Measurements from ENCODE around the gene WBP1L. TPM values are rescaled to one million over a fixed set of nuclear protein-coding genes. Genes with fewer than 3 reads are reported as not detected.

WBP1L gene
- total RNA-seq, 1 donor from 2014 or later: 15.5 TPM

- no peak for FAIRE-seq
- peak in 1 of 2 donors; percentile 45 for DNase-seq (ENCODE audit: low spot score in 2 of 2)
Observed at GRCh38 chr10:102776779-102777456, 33.2 kb downstream of the WBP1L start.

GRCh38 chr10:102777711-102778453, 34.1 kb downstream of the WBP1L start:
- no peak for FAIRE-seq
- no peak for DNase-seq (ENCODE audit: low spot score in 2 of 2)

- FAIRE-seq (no peak), DNase-seq (ENCODE audit: low spot score in 2 of 2) (no peak)
Observed at GRCh38 chr10:102778781-102779180, 35.0 kb downstream of the WBP1L start.

GRCh38 chr10:102779680-102780526, 36.2 kb downstream of the WBP1L start:
- no peak for FAIRE-seq

GRCh38 chr10:102780527-102780808, 36.7 kb downstream of the WBP1L start:
- FAIRE-seq (no peak), DNase-seq (ENCODE audit: low spot score in 2 of 2) (no peak)

More at GRCh38 chr10:102779680-102780526, 36.2 kb downstream of the WBP1L start:
- DNase-seq (ENCODE audit: low spot score in 2 of 2): no peak

- no peak for FAIRE-seq
- DNase-seq (ENCODE audit: low spot score in 2 of 2): no peak
Observed at GRCh38 chr10:102781090-102781920, 37.6 kb downstream of the WBP1L start.

GRCh38 chr10:102781921-102782557, 38.3 kb downstream of the WBP1L start:
- FAIRE-seq (no peak), DNase-seq (ENCODE audit: low spot score in 2 of 2) (no peak)

GRCh38 chr10:102782673-102783551, 39.2 kb downstream of the WBP1L start:
- DNase-seq (ENCODE audit: low spot score in 2 of 2) (no peak), FAIRE-seq (no peak)

- no peak for DNase-seq (ENCODE audit: low spot score in 2 of 2)
- FAIRE-seq: no peak
Observed at GRCh38 chr10:102783568-102783967, 39.8 kb downstream of the WBP1L start.

- no peak for FAIRE-seq
- DNase-seq (ENCODE audit: low spot score in 2 of 2): no peak
Observed at GRCh38 chr10:102785818-102786217, 42.1 kb downstream of the WBP1L start.

GRCh38 chr10:102791754-102792395, 48.1 kb downstream of the WBP1L start:
- FAIRE-seq (no peak), DNase-seq (ENCODE audit: low spot score in 2 of 2) (no peak)

GRCh38 chr10:102795453-102796406, 52.0 kb downstream of the WBP1L start:
- no peak for FAIRE-seq

GRCh38 chr10:102796407-102797176, 52.8 kb downstream of the WBP1L start:
- no peak for FAIRE-seq
- DNase-seq (ENCODE audit: low spot score in 2 of 2): peak; percentile 33 to 61

More at GRCh38 chr10:102795453-102796406, 52.0 kb downstream of the WBP1L start:
- DNase-seq (ENCODE audit: low spot score in 2 of 2): no peak

GRCh38 chr10:102799691-102800471, 56.1 kb downstream of the WBP1L start:
- no peak for FAIRE-seq
- no peak for DNase-seq (ENCODE audit: low spot score in 2 of 2)

- DNase-seq (ENCODE audit: low spot score in 2 of 2) (no peak), FAIRE-seq (no peak)
Observed at GRCh38 chr10:102800611-102801335, 57.0 kb downstream of the WBP1L start.

Data from frontal cortex (tissue), 4 donors.